ENCODE measurements around the gene PRKG1.

- TF ChIP-seq CTCF (IDR thresholded peaks at IDR 0.05; ENCODE audit: low read depth, low read length, poor library complexity, severe bottlenecking) (no peak), EZH2phosphoT487 (IDR thresholded peaks at IDR 0.05; ENCODE audit: borderline replicate concordance, low read length) (no peak)
Measured at GRCh38 chr10:51624013-51624412, 549.7 kb downstream of the PRKG1 start.
